DND-41 (cell line): Measurements from ENCODE around the gene MYO16.

Source experiments
- ATAC-seq: fragments of 200-7000 bp; cut with Tn5 transposase; 3 replicates; pipeline ENCODE4 v1.9.1; 2021; ENCODE audit warnings: low read depth; ENCODE audit not compliant: insufficient read depth
- DNase-seq: peaks from one replicate; pipeline ENCODE4 v3.0.0-alpha.2; 2020
- H2AFZ ChIP-seq: 2 replicates; pipeline ENCODE4 v1.6.0; 2012; ENCODE audit warnings: low read depth, low read length
- H3K27ac ChIP-seq: 2 replicates; pipeline ENCODE4 v1.5.1; 2012; ENCODE audit warnings: low read length, inconsistent platforms
- H3K27me3 ChIP-seq: fragments of 200-600 bp; sonication (generic); 2 replicates; pipeline ENCODE4 v1.6.0; 2012; ENCODE audit warnings: low read length, mild to moderate bottlenecking, inconsistent platforms; ENCODE audit not compliant: insufficient read depth, poor library complexity
- H3K36me3 ChIP-seq: 2 replicates; pipeline ENCODE4 v1.5.1; 2012; ENCODE audit warnings: low read length, inconsistent platforms; ENCODE audit not compliant: insufficient read depth
- H3K4me1 ChIP-seq: 2 replicates; pipeline ENCODE4 v1.5.1; 2012; ENCODE audit warnings: mild to moderate bottlenecking, low read length; ENCODE audit not compliant: insufficient read depth
- H3K4me2 ChIP-seq: 2 replicates; pipeline ENCODE4 v1.6.0; 2012; ENCODE audit warnings: mild to moderate bottlenecking, moderate library complexity, low read length, inconsistent platforms; ENCODE audit not compliant: insufficient read depth
- H3K4me3 ChIP-seq, 2 experiments: fragments of 200-600 bp in 1 of 2; shearing (Covaris generic) in 1 of 2; 2 replicates each; pipeline ENCODE4 v1.5.1; 2012 to 2016; ENCODE audit warnings: inconsistent platforms in 2 of 2, low read length in 2 of 2, mild to moderate bottlenecking in 2 of 2, low read depth in 1 of 2, moderate library complexity in 1 of 2
- H3K79me2 ChIP-seq: 2 replicates; pipeline ENCODE4 v1.6.0; 2012; ENCODE audit warnings: low read length, inconsistent platforms; ENCODE audit not compliant: insufficient read depth
- H3K9ac ChIP-seq: 2 replicates; pipeline ENCODE4 v1.6.0; 2012; ENCODE audit warnings: low read depth, mild to moderate bottlenecking, inconsistent platforms, low read length, moderate library complexity
- H3K9me3 ChIP-seq: 2 replicates; pipeline ENCODE4 v1.5.1; 2012; ENCODE audit warnings: low read length, moderate library complexity, mild to moderate bottlenecking, inconsistent platforms; ENCODE audit not compliant: insufficient read depth, severe bottlenecking
- H4K20me1 ChIP-seq: 2 replicates; pipeline ENCODE4 v1.6.0; 2012; ENCODE audit warnings: low read length; ENCODE audit not compliant: insufficient read depth
- EZH2 ChIP-seq: IDR thresholded peaks from 3 replicates; pipeline ENCODE4 v1.6.1; 2012; ENCODE audit warnings: borderline replicate concordance, low read depth, mild to moderate bottlenecking, moderate library complexity, low read length, inconsistent platforms; ENCODE audit not compliant: severe bottlenecking
- TF ChIP-seq, protein P1 (sequence below): IDR thresholded peaks from 2 replicates; pipeline ENCODE4 v1.5.1; 2012; ENCODE audit warnings: borderline replicate concordance, low read length, moderate library complexity, mild to moderate bottlenecking; ENCODE audit not compliant: poor library complexity, severe bottlenecking; ENCODE audit errors: extremely low read depth

Gene MYO16

DNA sequence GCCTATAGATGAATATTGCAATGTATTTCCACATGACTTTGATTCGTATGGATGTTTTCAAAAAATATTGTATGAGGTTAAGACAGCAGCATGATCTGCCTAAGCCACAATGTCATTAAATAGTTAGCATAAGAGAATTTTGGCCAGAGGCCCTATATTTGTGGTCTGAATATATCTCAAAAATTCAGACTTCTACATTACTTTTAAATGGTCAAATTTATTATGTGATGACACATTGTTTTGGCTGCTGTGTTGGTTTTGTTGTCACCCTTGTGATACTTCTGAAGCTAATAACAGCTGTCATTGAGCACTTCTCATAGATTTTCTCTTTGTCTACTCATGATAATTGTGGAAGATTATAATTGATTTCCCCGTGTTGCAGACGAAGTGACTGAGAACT, 288.2 kb downstream of the MYO16 start:
- DNase-seq (no peak), ATAC-seq (no peak)
- H3K27ac ChIP-seq: no peak overlapping the region
- H3K4me2 ChIP-seq: no peak overlapping the region
- TF ChIP-seq, protein P1, sequence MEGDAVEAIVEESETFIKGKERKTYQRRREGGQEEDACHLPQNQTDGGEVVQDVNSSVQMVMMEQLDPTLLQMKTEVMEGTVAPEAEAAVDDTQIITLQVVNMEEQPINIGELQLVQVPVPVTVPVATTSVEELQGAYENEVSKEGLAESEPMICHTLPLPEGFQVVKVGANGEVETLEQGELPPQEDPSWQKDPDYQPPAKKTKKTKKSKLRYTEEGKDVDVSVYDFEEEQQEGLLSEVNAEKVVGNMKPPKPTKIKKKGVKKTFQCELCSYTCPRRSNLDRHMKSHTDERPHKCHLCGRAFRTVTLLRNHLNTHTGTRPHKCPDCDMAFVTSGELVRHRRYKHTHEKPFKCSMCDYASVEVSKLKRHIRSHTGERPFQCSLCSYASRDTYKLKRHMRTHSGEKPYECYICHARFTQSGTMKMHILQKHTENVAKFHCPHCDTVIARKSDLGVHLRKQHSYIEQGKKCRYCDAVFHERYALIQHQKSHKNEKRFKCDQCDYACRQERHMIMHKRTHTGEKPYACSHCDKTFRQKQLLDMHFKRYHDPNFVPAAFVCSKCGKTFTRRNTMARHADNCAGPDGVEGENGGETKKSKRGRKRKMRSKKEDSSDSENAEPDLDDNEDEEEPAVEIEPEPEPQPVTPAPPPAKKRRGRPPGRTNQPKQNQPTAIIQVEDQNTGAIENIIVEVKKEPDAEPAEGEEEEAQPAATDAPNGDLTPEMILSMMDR: no peak
- no peak for TF ChIP-seq EZH2
- peaks cover 10% of the 10 kb centered on the region for H3K27me3 ChIP-seq
- H3K4me3 ChIP-seq: no peak overlapping the region
- no peaks in the 10 kb centered on the region for H3K9me3 ChIP-seq
- no peak overlapping the region for H3K9ac ChIP-seq
- H4K20me1 ChIP-seq: no peaks in the 10 kb centered on the region
- no peaks in the 10 kb centered on the region for H3K79me2 ChIP-seq
- no peaks in the 10 kb centered on the region for H3K4me1 ChIP-seq
- no peaks in the 10 kb centered on the region for H3K36me3 ChIP-seq
- H2AFZ ChIP-seq: no peak overlapping the region

DNA sequence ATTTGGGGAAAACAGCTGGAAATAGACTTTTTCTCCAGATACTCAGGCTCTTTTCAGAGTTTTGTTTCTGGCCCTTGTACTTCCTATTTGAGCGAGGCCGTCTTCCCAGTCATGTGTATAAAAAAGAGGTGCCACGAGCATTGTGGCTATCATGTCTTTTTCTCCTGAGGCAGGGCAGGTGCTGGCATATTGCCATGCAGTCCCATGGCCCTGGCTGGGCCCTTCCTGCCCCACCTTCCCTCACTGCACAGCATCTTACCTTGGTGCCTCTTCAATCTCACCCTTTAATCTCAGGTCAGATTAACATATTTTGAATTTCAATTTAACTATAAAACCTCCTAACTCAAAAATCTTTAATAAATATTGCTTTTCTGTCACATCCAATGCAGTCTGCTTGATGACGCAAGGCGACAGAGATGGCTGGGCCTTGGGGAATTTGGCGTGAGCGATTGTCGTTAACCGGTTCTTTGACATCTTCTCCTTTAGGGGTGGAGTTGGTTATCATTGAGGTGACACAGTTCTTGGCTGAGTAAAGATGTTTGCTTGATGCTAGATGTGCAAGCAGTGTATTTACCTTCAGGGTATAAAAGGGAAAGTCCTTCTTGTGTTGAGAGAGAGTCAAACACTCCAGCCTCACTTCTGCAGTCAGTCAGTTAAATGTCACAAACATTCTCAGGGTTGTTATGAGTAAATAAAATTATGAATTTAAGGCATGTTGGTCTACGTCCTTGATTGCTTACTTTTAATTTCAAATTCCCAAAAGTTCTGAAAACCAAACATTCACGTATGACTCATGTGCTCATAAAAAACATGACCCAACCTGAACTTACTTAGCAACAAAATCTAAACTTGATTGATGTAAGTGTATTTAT, 289.9 kb downstream of the MYO16 start:
- TF ChIP-seq EZH2: no peak
- TF ChIP-seq, protein P1: no peak
- Histone ChIP-seq H4K20me1 (no peaks in the 10 kb centered on the region), H3K4me2 (no peak overlapping the region), H3K36me3 (no peaks in the 10 kb centered on the region), H3K4me3 (no peak overlapping the region), H2AFZ (no peak overlapping the region), H3K9ac (no peak overlapping the region), H3K79me2 (no peaks in the 10 kb centered on the region), H3K9me3 (no peaks in the 10 kb centered on the region), H3K4me1 (no peaks in the 10 kb centered on the region), H3K27ac (no peak overlapping the region), H3K27me3 (peaks cover 8% of the 10 kb centered on the region)
- no peak for DNase-seq
- ATAC-seq: no peak

DNA sequence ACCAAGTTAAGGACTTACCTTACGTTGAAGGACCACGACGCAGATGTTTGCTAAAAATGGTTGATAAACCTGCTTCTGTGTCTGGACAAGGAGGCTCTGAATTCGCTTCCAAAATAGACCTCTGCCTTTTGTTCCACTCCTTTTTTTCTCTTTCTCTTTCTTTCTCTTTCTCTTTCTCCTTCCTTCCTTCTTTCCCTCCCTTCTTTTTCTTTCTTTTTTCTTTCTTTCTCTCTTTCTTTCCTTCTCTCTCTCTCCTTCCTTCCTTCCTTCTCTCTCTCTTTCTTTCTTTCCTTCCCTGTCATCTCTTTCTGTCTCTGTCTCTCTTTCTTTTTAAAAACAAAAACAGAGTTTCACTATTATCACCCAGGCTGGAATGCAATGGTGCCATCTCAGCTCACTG, 290.7 kb downstream of the MYO16 start:
- no peak for DNase-seq
- H2AFZ ChIP-seq: no peak overlapping the region
- H3K9me3 ChIP-seq: no peaks in the 10 kb centered on the region
- no peak overlapping the region for H3K27ac ChIP-seq
- H3K4me3 ChIP-seq: no peak overlapping the region
- no peaks in the 10 kb centered on the region for H3K36me3 ChIP-seq
- ATAC-seq: no peak
- H4K20me1 ChIP-seq: no peaks in the 10 kb centered on the region
- H3K4me1 ChIP-seq: no peaks in the 10 kb centered on the region
- peaks cover 6% of the 10 kb centered on the region for H3K27me3 ChIP-seq
- H3K79me2 ChIP-seq: no peaks in the 10 kb centered on the region
- no peak for TF ChIP-seq EZH2
- TF ChIP-seq, protein P1: no peak
- H3K4me2 ChIP-seq: no peak overlapping the region
- H3K9ac ChIP-seq: no peak overlapping the region
